B cell (primary cell): ENCODE results near the gene ATXN1. TPM values are rescaled to one million over a fixed set of nuclear protein-coding genes. Genes with fewer than 3 reads are reported as not detected.
A peak's percentile ranks its signal among the peaks of the same experiment; 100 is the strongest.

Experiments
- ATAC-seq: fragments of 200-7000 bp; cut with Tn5 transposase; one replicate; pipeline ENCODE4 v1.10.0; 2021; ENCODE audit warnings: low read depth, mild to moderate bottlenecking, moderate number of reproducible peaks, moderate library complexity
- CTCF ChIA-PET: fragments of 350-600 bp; sonication (Branson Sonifier 250); formaldehyde crosslinking; loops from one replicate; lab custom pipeline; 2021; ENCODE audit warnings: antibody characterized with exemption, inconsistent platforms; lab: Charles Lee
- POLR2A ChIA-PET: fragments of 350-600 bp; sonication (Branson Sonifier 250); formaldehyde crosslinking; loops from one replicate; lab custom pipeline; 2021; ENCODE audit warnings: antibody characterized with exemption; lab: Charles Lee
- DNase-seq: peaks from one replicate; pipeline ENCODE4 v3.0.0; 2013
- H2AFZ ChIP-seq: 2 replicates; pipeline ENCODE4 v1.6.1; 2012; ENCODE audit warnings: mild to moderate bottlenecking, low read depth, low read length; ENCODE audit not compliant: insufficient read depth, poor library complexity, severe bottlenecking
- H3K27ac ChIP-seq, 2 donors: 1 replicate in 1 of 2; 2 replicates in 1 of 2; pipeline ENCODE4 v1.5.1; 2012 to 2013; ENCODE audit warnings: low read length in 2 of 2, mild to moderate bottlenecking in 2 of 2, moderate library complexity in 1 of 2
- H3K27me3 ChIP-seq, 4 experiments: fragments of 200-600 bp in 1 of 4; sonication (generic) in 1 of 4; replicated peaks in 1 of 4; 1 replicate in 2 of 4; 2 replicates in 2 of 4; pipeline versions ENCODE4 v1.6.1 to v1.7.0; 2013 to 2016; ENCODE audit warnings: low read length in 3 of 4, mild to moderate bottlenecking in 2 of 4, mixed read lengths in 1 of 4, moderate library complexity in 1 of 4; ENCODE audit not compliant: insufficient read depth in 4 of 4, control insufficient read depth in 3 of 4; ENCODE audit errors: control extremely low read depth in 1 of 4
- H3K36me3 ChIP-seq, 2 experiments: replicated peaks in 1 of 2; 1 replicate in 1 of 2; 2 replicates in 1 of 2; pipeline versions ENCODE4 v1.6.1 to v1.7.1; 2013; ENCODE audit warnings: low read length in 1 of 2; ENCODE audit not compliant: insufficient read depth in 2 of 2, control insufficient read depth in 1 of 2; ENCODE audit errors: control extremely low read depth in 1 of 2, extremely low read depth in 1 of 2
- H3K4me1 ChIP-seq, 2 donors: fragments of 200-600 bp in 1 of 2; sonication (generic) in 1 of 2; 1 replicate in 1 of 2; 2 replicates in 1 of 2; pipeline versions ENCODE4 v1.5.1 to v1.6.1; 2013 to 2017; ENCODE audit warnings: low read length in 2 of 2; ENCODE audit not compliant: control insufficient read depth in 2 of 2, insufficient read depth in 2 of 2
- H3K4me2 ChIP-seq: replicated peaks from 2 replicates; pipeline ENCODE3; 2012; ENCODE audit warnings: mild to moderate bottlenecking, low read depth, low read length; ENCODE audit not compliant: poor library complexity, severe bottlenecking
- H3K4me3 ChIP-seq, 5 experiments: fragments of 200-600 bp in 1 of 5; sonication (generic) in 1 of 5; 1 replicate in 3 of 5; 2 replicates in 2 of 5; pipeline versions ENCODE4 v1.5.1 to v1.7.0; 2011 to 2016; ENCODE audit warnings: low read length in 4 of 5, mild to moderate bottlenecking in 4 of 5, low read depth in 2 of 5, control low read depth in 1 of 5, moderate library complexity in 1 of 5; ENCODE audit not compliant: insufficient read depth in 1 of 5; ENCODE audit errors: control extremely low read depth in 1 of 5, extremely low read depth in 1 of 5
- H3K79me2 ChIP-seq: fragments of 200-600 bp; sonication (generic); one replicate; pipeline ENCODE4 v1.6.0; 2016; ENCODE audit warnings: low read length; ENCODE audit not compliant: control insufficient read depth, insufficient read depth
- H3K9ac ChIP-seq: fragments of 200-600 bp; sonication (generic); 2 replicates; pipeline ENCODE4 v1.6.1; 2017; ENCODE audit warnings: mild to moderate bottlenecking, low read length, moderate library complexity
- H3K9me3 ChIP-seq, 3 donors: one replicate each; pipeline versions ENCODE4 v1.6.1 to v1.7.1; 2013; ENCODE audit warnings: low read length in 2 of 3; ENCODE audit not compliant: control insufficient read depth in 2 of 3, insufficient read depth in 1 of 3; ENCODE audit errors: control extremely low read depth in 1 of 3
- H4K20me1 ChIP-seq: 2 replicates; pipeline ENCODE4 v1.6.0; 2012; ENCODE audit warnings: mild to moderate bottlenecking, low read length; ENCODE audit not compliant: insufficient read depth, control insufficient read depth, poor library complexity, severe bottlenecking
- H3K27ac Mint-ChIP-seq: one replicate; pipeline ENCODE4 v1.8.0; 2021; ENCODE audit warnings: mixed read lengths
- H3K27me3 Mint-ChIP-seq: one replicate; pipeline ENCODE4 v1.8.0; 2021; ENCODE audit warnings: mixed read lengths
- H3K4me1 Mint-ChIP-seq: one replicate; pipeline ENCODE4 v1.8.0; 2021; ENCODE audit warnings: mixed read lengths
- H3K4me3 Mint-ChIP-seq: one replicate; pipeline ENCODE4 v1.8.0; 2021; ENCODE audit warnings: mixed read lengths
- H3K9me3 Mint-ChIP-seq: one replicate; pipeline ENCODE4 v1.8.0; 2022; ENCODE audit warnings: mixed read lengths; ENCODE audit not compliant: insufficient read depth
- EZH2 ChIP-seq: IDR thresholded peaks from 2 replicates; pipeline ENCODE4 v1.6.1; 2012; ENCODE audit warnings: borderline replicate concordance, low read depth, mild to moderate bottlenecking, moderate library complexity, low read length; ENCODE audit not compliant: insufficient read depth, poor library complexity, severe bottlenecking
- WGBS: methylation state at CpG from one replicate; pipeline ENCODE4 v1.1.5; 2013; ENCODE audit warnings: missing lambda C conversion rate; ENCODE audit not compliant: insufficient coverage; 5-methylcytosine and 5-hydroxymethylcytosine counted together
- intact Hi-C: fragments of 100-400 bp; cut with micrococcal nuclease; formaldehyde crosslinking; loops from one replicate; pipeline ENCODE4 v1.10.0; 2022
- polyA plus RNA-seq: library from polyadenylated mRNA; depleted of rRNA; stranded (reverse); fragments of >200 nt; gene quantifications from 2 replicates; pipeline ENCODE4 v1.2.3, GENCODE V29; 2012
- total RNA-seq, 2 donors: library from RNA; stranded (reverse); fragments of 120-200 nt in 1 of 2; gene quantifications; 1 replicate in 1 of 2; 2 replicates in 1 of 2; pipeline versions ENCODE4 v1.2.3 to v1.2.4, GENCODE V29; 2013 to 2022
- TF ChIP-seq, protein P1 (sequence below): fragments of 200-600 bp; IDR thresholded peaks from one replicate; pipeline ENCODE4 v1.8.0; 2022; ENCODE audit warnings: antibody characterized with exemption, mild to moderate bottlenecking

The ATXN1 gene
- total and polyA plus RNA-seq, 2 donors (not counting 1 experiment from before 2014, with no cell fraction given) = 5.7 to 63.8 TPM

DNA sequence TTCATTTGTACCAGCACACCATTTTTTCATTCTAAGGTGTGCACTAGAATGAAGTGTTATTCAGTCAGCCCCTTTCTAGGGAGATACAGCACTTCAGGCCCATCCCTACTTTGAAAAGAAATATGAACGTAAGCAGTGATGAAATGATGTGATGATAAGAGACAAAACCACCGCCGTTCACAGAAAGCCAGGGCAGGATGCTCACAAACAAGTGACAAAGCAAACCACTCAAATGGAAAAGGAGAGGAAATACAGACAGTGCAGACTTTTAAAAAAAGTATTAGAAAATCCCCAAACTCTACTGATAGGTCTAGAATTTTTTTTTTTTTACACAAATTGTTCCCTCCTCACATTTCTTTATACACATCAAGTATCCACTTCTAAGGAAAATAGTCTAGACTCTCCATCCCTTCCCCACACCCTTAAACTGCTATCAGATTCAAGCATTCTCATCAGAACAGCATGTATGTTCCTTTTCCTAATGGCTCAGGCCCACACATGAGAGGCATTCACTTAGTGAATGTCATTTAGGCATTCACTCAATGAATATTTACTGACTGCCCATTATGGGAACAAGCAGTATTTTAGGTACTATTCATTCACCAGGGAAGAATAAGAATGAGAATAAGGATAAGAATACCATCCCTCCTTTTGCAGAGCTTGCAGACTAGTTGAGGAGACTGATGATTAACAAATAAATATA is 279.4 kb downstream of the ATXN1 start:
- ChIA-PET POLR2A (no interaction called here), CTCF (interaction anchor here (0.7 to 1.5 kb wide), 3 partner anchors 8 to 97 kb away, joined by 3 to 5 read pairs (median 4); no protein-coding TSS in a partner anchor)
- Mint-ChIP-seq H3K27ac (peak overlapping the region; percentile 53), H3K4me3 (peak overlapping the region; percentile 47), H3K4me1 (peaks cover 41% of the 10 kb centered on the region), H3K27me3 (no peaks in the 10 kb centered on the region), H3K9me3 (no peaks in the 10 kb centered on the region)
- TF ChIP-seq, protein P1, sequence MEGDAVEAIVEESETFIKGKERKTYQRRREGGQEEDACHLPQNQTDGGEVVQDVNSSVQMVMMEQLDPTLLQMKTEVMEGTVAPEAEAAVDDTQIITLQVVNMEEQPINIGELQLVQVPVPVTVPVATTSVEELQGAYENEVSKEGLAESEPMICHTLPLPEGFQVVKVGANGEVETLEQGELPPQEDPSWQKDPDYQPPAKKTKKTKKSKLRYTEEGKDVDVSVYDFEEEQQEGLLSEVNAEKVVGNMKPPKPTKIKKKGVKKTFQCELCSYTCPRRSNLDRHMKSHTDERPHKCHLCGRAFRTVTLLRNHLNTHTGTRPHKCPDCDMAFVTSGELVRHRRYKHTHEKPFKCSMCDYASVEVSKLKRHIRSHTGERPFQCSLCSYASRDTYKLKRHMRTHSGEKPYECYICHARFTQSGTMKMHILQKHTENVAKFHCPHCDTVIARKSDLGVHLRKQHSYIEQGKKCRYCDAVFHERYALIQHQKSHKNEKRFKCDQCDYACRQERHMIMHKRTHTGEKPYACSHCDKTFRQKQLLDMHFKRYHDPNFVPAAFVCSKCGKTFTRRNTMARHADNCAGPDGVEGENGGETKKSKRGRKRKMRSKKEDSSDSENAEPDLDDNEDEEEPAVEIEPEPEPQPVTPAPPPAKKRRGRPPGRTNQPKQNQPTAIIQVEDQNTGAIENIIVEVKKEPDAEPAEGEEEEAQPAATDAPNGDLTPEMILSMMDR = no peak
- no peak for TF ChIP-seq EZH2
- no CpG with 5 or more reads among the region's 3 CpGs for WGBS
- H4K20me1 ChIP-seq = no peaks in the 10 kb centered on the region
- H3K4me3 ChIP-seq = no peak overlapping the region
- DNase-seq (peak; percentile 45), ATAC-seq (peak; percentile 72)
- H3K79me2 ChIP-seq = no peaks in the 10 kb centered on the region
- H3K9ac ChIP-seq = no peak overlapping the region
- H3K27me3 ChIP-seq = no peaks in the 10 kb centered on the region
- no peak overlapping the region for H3K27ac ChIP-seq
- no peaks in the 10 kb centered on the region for H3K36me3 ChIP-seq
- H3K4me1 ChIP-seq = peaks cover under 1 to 13% of the 10 kb centered on the region in 2 donors
- peaks cover 0 to 5% (median 3%) of the 10 kb centered on the region in 3 donors for H3K9me3 ChIP-seq
- H2AFZ ChIP-seq = no peak overlapping the region
- no peak overlapping the region for H3K4me2 ChIP-seq
- intact Hi-C loops = loop anchor here (2.0 kb wide), 2 partner anchors 13 to 61 kb away; no protein-coding TSS in a partner anchor
